Activated naive CD8-positive, alpha-beta T cell treated with anti-CD3 and anti-CD28 coated beads for 36 hours (primary cell): ENCODE measurements around the gene NBPF6. TPM values are rescaled to one million over a fixed set of nuclear protein-coding genes. Genes with fewer than 3 reads are reported as not detected.
"Not testable (repeated sequence)": the region's sequence is repeated elsewhere in the genome, so short reads cannot be mapped to it uniquely, and the experiment has no call there.

Experiments
- DNase-seq: peaks from one replicate; pipeline ENCODE4 v3.0.0; 2021
- H3K27ac Mint-ChIP-seq: one replicate; pipeline ENCODE4 v1.8.0; 2022; ENCODE audit warnings: mild to moderate bottlenecking, moderate library complexity, mixed read lengths
- H3K27me3 Mint-ChIP-seq: one replicate; pipeline ENCODE4 v1.8.0; 2022; ENCODE audit warnings: mild to moderate bottlenecking, mixed read lengths
- H3K36me3 Mint-ChIP-seq: one replicate; pipeline ENCODE4 v1.8.0; 2021; ENCODE audit warnings: mild to moderate bottlenecking, mixed read lengths
- H3K4me1 Mint-ChIP-seq: one replicate; pipeline ENCODE4 v1.8.0; 2021; ENCODE audit warnings: mixed read lengths
- H3K4me3 Mint-ChIP-seq: one replicate; pipeline ENCODE4 v1.8.0; 2022; ENCODE audit warnings: mild to moderate bottlenecking, moderate library complexity, mixed read lengths
- H3K9me3 Mint-ChIP-seq: one replicate; pipeline ENCODE4 v1.8.0; 2022; ENCODE audit warnings: mixed read lengths
- total RNA-seq, 2 experiments: library from RNA; stranded (reverse); gene quantifications; one replicate each; pipeline ENCODE4 v1.2.3, GENCODE V29; 2021

The NBPF6 gene
- total RNA-seq, 2 experiments from 2014 or later = not detected

DNA sequence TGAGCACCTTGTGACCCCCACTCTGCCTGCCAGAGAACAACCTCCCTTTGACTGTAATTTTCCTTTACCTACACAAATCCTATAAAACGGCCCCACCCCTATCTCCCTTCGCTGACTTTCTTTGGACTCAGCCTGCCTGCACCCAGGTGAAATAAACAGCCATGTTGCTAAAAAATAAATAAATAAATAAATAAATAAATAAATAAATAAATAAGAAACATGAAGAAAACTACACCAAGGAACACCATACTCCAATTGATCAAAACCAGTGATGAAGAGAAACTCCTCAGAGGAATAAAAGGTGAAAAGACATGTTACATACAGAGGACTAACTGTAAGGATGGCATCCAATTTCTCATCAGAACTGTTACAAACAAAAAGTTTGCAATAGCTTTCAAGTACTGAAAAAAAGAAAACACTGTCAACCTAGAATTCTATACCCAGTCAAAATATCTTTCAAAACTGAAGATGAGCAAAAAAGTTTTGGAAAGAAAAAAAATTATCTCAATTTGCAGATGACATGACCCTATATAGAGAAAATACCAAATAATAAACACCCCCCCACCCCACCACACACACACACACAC lies 28.4 kb downstream of the NBPF6 start:
- no peaks in the 10 kb centered on the region for H3K4me1 Mint-ChIP-seq
- peaks cover 10% of the 10 kb centered on the region for H3K9me3 Mint-ChIP-seq
- peaks cover 17% of the 10 kb centered on the region for H3K27me3 Mint-ChIP-seq
- H3K27ac Mint-ChIP-seq = no peak overlapping the region
- peaks cover 2% of the 10 kb centered on the region for H3K36me3 Mint-ChIP-seq
- no peak overlapping the region for H3K4me3 Mint-ChIP-seq
- no peak for DNase-seq

- H3K27ac Mint-ChIP-seq = no peak overlapping the region
- H3K36me3 Mint-ChIP-seq = peaks cover 2% of the 10 kb centered on the region
- peaks cover 17% of the 10 kb centered on the region for H3K9me3 Mint-ChIP-seq
- H3K27me3 Mint-ChIP-seq = peaks cover 20% of the 10 kb centered on the region
- H3K4me1 Mint-ChIP-seq = no peaks in the 10 kb centered on the region
- H3K4me3 Mint-ChIP-seq = no peak overlapping the region
- DNase-seq = no peak
Observed at GRCh38 chr1:108482708-108483107, 32.6 kb downstream of the NBPF6 start.

GRCh38 chr1:108485990-108486389 lies 35.8 kb downstream of the NBPF6 start:
- DNase-seq, H3K27ac Mint-ChIP-seq, H3K4me1 Mint-ChIP-seq, H3K4me3 Mint-ChIP-seq, H3K9me3 Mint-ChIP-seq, H3K36me3 Mint-ChIP-seq: not testable (repeated sequence)
- H3K27me3 Mint-ChIP-seq = peaks cover 20% of the 10 kb centered on the region

DNA sequence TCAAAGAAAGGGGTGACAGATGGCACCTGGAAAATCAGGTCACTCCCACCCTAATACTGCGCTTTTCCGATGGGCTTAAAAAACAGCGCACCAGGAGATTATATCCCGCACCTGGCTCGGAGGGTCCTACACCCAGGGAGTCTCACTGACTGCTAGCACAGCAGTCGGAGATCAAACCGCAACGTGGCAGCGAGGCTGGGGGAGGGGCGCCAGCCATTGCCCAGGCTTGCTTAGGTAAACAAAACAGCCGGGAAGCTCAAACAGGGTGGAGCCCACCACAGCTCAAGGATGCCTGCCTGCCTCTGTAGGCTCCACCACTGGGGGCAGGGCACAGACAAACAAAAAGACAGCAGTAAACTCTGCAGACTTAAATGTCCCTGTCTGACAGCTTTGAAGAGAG lies 36.6 kb downstream of the NBPF6 start:
- not testable (repeated sequence) for H3K27ac Mint-ChIP-seq, H3K4me1 Mint-ChIP-seq

DNA sequence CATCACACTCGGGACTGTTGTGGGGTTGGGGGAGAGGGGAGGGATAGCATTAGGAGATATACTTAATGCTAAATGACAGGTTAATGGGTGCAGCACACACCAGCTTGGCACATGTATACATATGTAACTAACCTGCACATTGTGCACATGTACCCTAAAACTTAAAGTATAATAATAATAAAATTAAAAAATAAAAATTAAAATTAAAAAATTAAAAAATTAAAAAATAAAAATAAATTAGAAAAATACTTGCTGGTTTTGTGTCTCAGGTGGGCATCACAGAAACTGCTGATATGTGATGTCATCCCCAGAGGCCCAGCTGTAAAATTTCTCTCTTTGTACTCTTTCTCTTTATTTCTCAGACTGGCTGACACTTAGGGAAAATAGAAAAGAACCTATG lies 44.9 kb downstream of the NBPF6 start:
- not testable (repeated sequence) for DNase-seq, H3K9me3 Mint-ChIP-seq, H3K4me1 Mint-ChIP-seq, H3K27ac Mint-ChIP-seq, H3K36me3 Mint-ChIP-seq, H3K4me3 Mint-ChIP-seq
- H3K27me3 Mint-ChIP-seq = peaks cover 22% of the 10 kb centered on the region

More for the DNA sequence above, 36.6 kb downstream of the NBPF6 start:
- H3K36me3 Mint-ChIP-seq, H3K9me3 Mint-ChIP-seq, DNase-seq, H3K4me3 Mint-ChIP-seq: not testable (repeated sequence)
- peaks cover 16% of the 10 kb centered on the region for H3K27me3 Mint-ChIP-seq

- H3K27me3 Mint-ChIP-seq = peaks cover 34% of the 10 kb centered on the region
- DNase-seq, H3K27ac Mint-ChIP-seq, H3K9me3 Mint-ChIP-seq, H3K4me3 Mint-ChIP-seq, H3K4me1 Mint-ChIP-seq, H3K36me3 Mint-ChIP-seq: not testable (repeated sequence)
Observed at GRCh38 chr1:108496856-108497255, 46.7 kb downstream of the NBPF6 start.

- no peaks in the 10 kb centered on the region for H3K9me3 Mint-ChIP-seq
- no peak overlapping the region for H3K4me3 Mint-ChIP-seq
- peaks cover 2% of the 10 kb centered on the region for H3K36me3 Mint-ChIP-seq
- H3K27ac Mint-ChIP-seq = no peak overlapping the region
- peaks cover 36% of the 10 kb centered on the region for H3K27me3 Mint-ChIP-seq
- no peaks in the 10 kb centered on the region for H3K4me1 Mint-ChIP-seq
- no peak for DNase-seq
Observed at GRCh38 chr1:108502138-108502537, 52.0 kb downstream of the NBPF6 start.

- Mint-ChIP-seq H3K36me3 (peaks cover 2% of the 10 kb centered on the region), H3K4me3 (no peak overlapping the region), H3K27ac (no peak overlapping the region), H3K4me1 (no peaks in the 10 kb centered on the region), H3K27me3 (peaks cover 38% of the 10 kb centered on the region), H3K9me3 (no peaks in the 10 kb centered on the region)
- DNase-seq = no peak
Observed at GRCh38 chr1:108502624-108503023, 52.5 kb downstream of the NBPF6 start.

DNA sequence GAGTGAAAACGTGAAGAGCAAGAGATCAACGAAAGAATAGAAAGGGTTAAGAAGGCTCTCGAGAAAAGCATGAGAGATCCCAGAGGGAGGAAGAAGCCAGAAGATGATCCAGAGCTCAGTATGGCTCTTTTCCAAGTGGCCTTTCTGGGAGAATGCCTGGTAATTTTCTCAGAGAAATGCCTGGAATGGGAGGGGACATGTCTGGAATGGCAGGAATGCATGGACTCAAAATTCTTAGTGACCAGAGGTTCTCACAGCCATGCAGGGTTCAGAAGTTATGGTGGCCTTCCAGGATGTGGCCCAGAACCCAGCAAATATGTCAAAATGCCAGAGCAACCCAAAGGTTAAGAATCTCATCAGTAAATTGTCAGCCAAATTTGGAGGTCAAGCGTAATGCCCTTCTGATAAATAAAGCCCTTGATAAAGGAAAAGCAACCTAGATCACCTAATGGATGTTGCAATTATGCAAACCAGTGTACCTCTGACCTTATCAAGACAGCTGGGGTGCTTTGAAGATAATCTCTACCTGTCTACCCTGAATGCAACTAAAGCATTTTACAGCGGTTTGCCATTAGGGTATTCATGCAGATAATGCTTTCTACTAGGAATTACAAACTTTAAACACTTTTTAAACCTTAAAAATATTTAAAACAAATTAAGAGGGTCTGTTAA lies 53.1 kb downstream of the NBPF6 start:
- DNase-seq = no peak
- no peaks in the 10 kb centered on the region for H3K9me3 Mint-ChIP-seq
- H3K4me3 Mint-ChIP-seq = no peak overlapping the region
- no peaks in the 10 kb centered on the region for H3K4me1 Mint-ChIP-seq
- H3K27me3 Mint-ChIP-seq = peaks cover 43% of the 10 kb centered on the region
- peaks cover 2% of the 10 kb centered on the region for H3K36me3 Mint-ChIP-seq
- no peak overlapping the region for H3K27ac Mint-ChIP-seq

DNA sequence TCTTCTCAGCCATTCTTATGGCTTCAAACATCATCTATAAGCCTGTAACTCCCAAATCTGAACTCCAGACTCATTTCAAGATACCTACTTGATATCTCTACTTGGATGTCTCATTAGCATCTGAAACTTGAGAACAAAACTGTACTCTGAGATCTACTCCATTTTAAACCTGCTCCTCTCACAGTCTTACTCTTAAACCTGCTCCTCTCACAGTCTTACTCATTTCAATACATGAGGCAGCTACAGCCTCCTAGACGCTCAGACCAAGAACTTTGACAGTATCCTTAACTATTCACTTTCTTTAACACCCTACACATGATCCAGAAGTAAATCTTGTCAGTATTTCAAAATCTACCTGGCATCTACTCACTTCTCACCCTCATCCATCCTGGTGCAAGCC lies 54.3 kb downstream of the NBPF6 start:
- no peaks in the 10 kb centered on the region for H3K9me3 Mint-ChIP-seq
- no peak overlapping the region for H3K27ac Mint-ChIP-seq
- peaks cover 2% of the 10 kb centered on the region for H3K36me3 Mint-ChIP-seq
- no peaks in the 10 kb centered on the region for H3K4me1 Mint-ChIP-seq
- no peak overlapping the region for H3K4me3 Mint-ChIP-seq
- H3K27me3 Mint-ChIP-seq = peaks cover 48% of the 10 kb centered on the region
- no peak for DNase-seq

DNA sequence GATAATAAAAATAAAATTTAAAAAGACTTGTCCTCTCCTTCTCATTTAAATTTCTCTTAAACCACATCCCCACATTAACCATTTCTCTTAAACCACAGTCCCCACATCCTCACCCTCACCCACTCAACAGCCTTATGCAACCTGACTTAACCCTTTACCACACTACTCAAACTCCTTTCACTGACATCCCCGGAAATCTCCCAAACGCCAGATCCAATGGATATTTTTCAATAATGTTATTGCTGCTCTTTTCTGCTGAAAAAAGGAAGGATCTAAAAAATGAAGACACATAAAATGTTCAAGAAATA lies 55.6 kb downstream of the NBPF6 start:
- DNase-seq = no peak
- peaks cover 49% of the 10 kb centered on the region for H3K27me3 Mint-ChIP-seq
- no peak overlapping the region for H3K4me3 Mint-ChIP-seq
- H3K27ac Mint-ChIP-seq = no peak overlapping the region
- peaks cover 2% of the 10 kb centered on the region for H3K36me3 Mint-ChIP-seq
- no peaks in the 10 kb centered on the region for H3K4me1 Mint-ChIP-seq
- no peaks in the 10 kb centered on the region for H3K9me3 Mint-ChIP-seq

GRCh38 chr1:108511764-108512163 lies 61.6 kb downstream of the NBPF6 start:
- H3K4me3 Mint-ChIP-seq = no peak overlapping the region
- no peaks in the 10 kb centered on the region for H3K36me3 Mint-ChIP-seq
- H3K9me3 Mint-ChIP-seq = no peaks in the 10 kb centered on the region

DNA sequence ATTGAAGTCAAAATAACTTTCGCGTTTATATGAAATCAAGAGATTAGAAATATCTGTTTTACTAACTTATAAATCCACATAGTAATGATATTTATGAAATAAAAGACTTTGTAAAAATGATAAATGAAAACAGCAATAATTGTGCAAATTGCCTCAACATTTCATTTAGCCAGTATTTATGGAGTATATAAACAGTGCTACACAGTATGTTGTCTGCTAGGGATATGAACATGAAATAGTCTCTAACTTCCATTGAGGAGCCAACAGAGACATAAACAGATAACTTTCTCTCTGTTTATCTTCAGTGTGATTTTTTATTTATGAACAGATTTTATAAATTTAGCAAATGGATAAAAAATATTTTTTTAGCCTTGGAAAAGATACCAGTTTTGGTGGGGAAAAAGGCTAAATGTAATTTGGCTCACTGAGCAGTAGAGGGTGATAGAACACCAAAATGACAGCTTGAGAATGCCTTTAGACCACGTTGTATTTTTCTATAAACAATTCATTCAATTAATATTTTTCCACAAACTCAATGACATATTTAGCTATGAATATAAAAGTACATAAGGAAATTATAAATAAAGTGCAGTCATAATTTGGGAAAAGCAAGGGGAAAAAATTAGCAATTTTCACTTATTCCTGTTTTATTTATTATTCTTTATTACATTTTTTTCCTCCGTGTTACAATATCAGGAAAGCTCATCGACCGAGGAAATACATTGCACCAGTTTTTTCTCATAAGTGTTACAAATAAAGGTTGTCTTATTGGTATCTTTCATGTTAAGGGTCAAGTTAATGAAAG lies 62.3 kb downstream of the NBPF6 start:
- no peaks in the 10 kb centered on the region for H3K36me3 Mint-ChIP-seq
- peaks cover 31% of the 10 kb centered on the region for H3K27me3 Mint-ChIP-seq
- no peak overlapping the region for H3K4me3 Mint-ChIP-seq
- no peak for DNase-seq
- no peak overlapping the region for H3K27ac Mint-ChIP-seq
- H3K9me3 Mint-ChIP-seq = no peaks in the 10 kb centered on the region
- H3K4me1 Mint-ChIP-seq = no peaks in the 10 kb centered on the region

More at GRCh38 chr1:108511764-108512163, 61.6 kb downstream of the NBPF6 start:
- Mint-ChIP-seq H3K27me3 (peaks cover 31% of the 10 kb centered on the region), H3K4me1 (no peaks in the 10 kb centered on the region), H3K27ac (no peak overlapping the region)
- no peak for DNase-seq

DNA sequence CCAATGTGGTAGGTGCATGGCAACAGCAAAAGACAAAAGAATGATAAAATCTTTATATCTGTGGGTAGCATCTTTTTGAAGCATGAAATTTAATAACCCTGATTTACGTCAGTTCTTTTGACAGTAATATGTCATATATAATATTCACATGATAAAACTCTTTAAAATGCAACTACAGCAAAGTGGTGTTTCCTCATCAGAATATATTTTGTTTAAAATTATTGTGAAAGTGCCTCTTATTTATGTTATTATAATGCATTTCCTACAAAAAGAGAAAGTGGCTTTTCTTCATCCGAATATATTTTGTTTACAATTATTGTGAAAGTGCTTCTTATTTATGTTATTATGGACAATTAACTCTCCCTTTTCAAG lies 62.9 kb downstream of the NBPF6 start:
- no peaks in the 10 kb centered on the region for H3K4me1 Mint-ChIP-seq
- no peaks in the 10 kb centered on the region for H3K9me3 Mint-ChIP-seq
- H3K4me3 Mint-ChIP-seq = no peak overlapping the region
- no peaks in the 10 kb centered on the region for H3K36me3 Mint-ChIP-seq
- DNase-seq = no peak
- H3K27ac Mint-ChIP-seq = no peak overlapping the region
- H3K27me3 Mint-ChIP-seq = peaks cover 25% of the 10 kb centered on the region

DNA sequence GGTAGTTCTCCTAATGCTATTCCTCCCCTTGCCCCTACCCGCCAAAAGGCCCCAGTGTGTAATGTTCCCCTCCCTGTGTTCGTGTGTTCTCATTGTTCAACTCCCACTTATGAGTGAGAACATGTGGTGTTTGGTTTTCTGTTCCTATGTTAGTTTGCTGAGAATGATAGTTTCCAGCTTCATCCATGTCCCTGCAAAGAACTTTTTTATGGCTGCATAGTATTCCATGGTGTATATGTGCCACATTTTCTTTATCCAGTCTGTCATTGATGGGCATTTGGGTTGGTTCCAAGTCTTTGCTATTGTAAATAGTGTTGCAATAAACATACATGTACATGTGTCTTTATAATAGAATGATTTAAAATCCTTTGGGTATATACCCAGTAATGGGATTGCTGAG lies 63.8 kb downstream of the NBPF6 start:
- not testable (repeated sequence) for H3K27ac Mint-ChIP-seq, H3K4me3 Mint-ChIP-seq

More for the DNA sequence above, 63.8 kb downstream of the NBPF6 start:
- not testable (repeated sequence) for H3K36me3 Mint-ChIP-seq, DNase-seq, H3K4me1 Mint-ChIP-seq, H3K9me3 Mint-ChIP-seq
- peaks cover 19% of the 10 kb centered on the region for H3K27me3 Mint-ChIP-seq
